Neuron (in vitro differentiated cells): ENCODE measurements around the gene NUDT21.

Experiments
- H2AFZ ChIP-seq: one replicate; pipeline ENCODE4 v1.6.1; 2013; ENCODE audit warnings: low read depth, mild to moderate bottlenecking, inconsistent platforms, low read length, moderate library complexity
- H3K27me3 ChIP-seq: one replicate; pipeline ENCODE4 v1.6.1; 2013; ENCODE audit warnings: low read length; ENCODE audit not compliant: insufficient read depth
- H3K36me3 ChIP-seq: one replicate; pipeline ENCODE4 v1.6.1; 2013; ENCODE audit warnings: low read length; ENCODE audit not compliant: insufficient read depth
- H3K4me1 ChIP-seq: one replicate; pipeline ENCODE4 v1.6.1; 2013; ENCODE audit warnings: low read length; ENCODE audit not compliant: insufficient read depth
- H3K4me3 ChIP-seq: 2 replicates; pipeline ENCODE4 v1.5.1; 2013; ENCODE audit warnings: mild to moderate bottlenecking, low read length, moderate library complexity
- H3K9me3 ChIP-seq: one replicate; pipeline ENCODE4 v1.6.1; 2013; ENCODE audit warnings: low read length

Gene NUDT21

GRCh38 chr16:56421976-56422669, 29.0 kb downstream of the NUDT21 start:
- Histone ChIP-seq H3K4me1 (peaks cover 19% of the 10 kb centered on the region), H3K36me3 (no peaks in the 10 kb centered on the region)

GRCh38 chr16:56421313-56421712, 29.8 kb downstream of the NUDT21 start:
- Histone ChIP-seq H3K36me3 (no peaks in the 10 kb centered on the region), H3K4me1 (peaks cover 19% of the 10 kb centered on the region), H3K9me3 (no peaks in the 10 kb centered on the region), H2AFZ (no peak overlapping the region), H3K27me3 (no peaks in the 10 kb centered on the region), H3K4me3 (no peak overlapping the region)

More at GRCh38 chr16:56421976-56422669, 29.0 kb downstream of the NUDT21 start:
- Histone ChIP-seq H3K9me3 (no peaks in the 10 kb centered on the region), H3K4me3 (no peak overlapping the region), H2AFZ (no peak overlapping the region), H3K27me3 (no peaks in the 10 kb centered on the region)

GRCh38 chr16:56420613-56421012, 30.5 kb downstream of the NUDT21 start:
- H3K4me1 ChIP-seq, result peaks cover 19% of the 10 kb centered on the region
- H3K27me3 ChIP-seq, result no peaks in the 10 kb centered on the region
- no peak overlapping the region for H2AFZ ChIP-seq
- H3K9me3 ChIP-seq, result no peaks in the 10 kb centered on the region
- no peaks in the 10 kb centered on the region for H3K36me3 ChIP-seq
- no peak overlapping the region for H3K4me3 ChIP-seq

- peaks cover 19% of the 10 kb centered on the region for H3K4me1 ChIP-seq
- H3K36me3 ChIP-seq, result no peaks in the 10 kb centered on the region
- H3K4me3 ChIP-seq, result no peak overlapping the region
- H2AFZ ChIP-seq, result no peak overlapping the region
- no peaks in the 10 kb centered on the region for H3K27me3 ChIP-seq
- H3K9me3 ChIP-seq, result no peaks in the 10 kb centered on the region
Observed at GRCh38 chr16:56419740-56420548, 31.2 kb downstream of the NUDT21 start.

GRCh38 chr16:56417138-56417537, 34.0 kb downstream of the NUDT21 start:
- Histone ChIP-seq H3K4me1 (no peaks in the 10 kb centered on the region), H3K4me3 (no peak overlapping the region), H3K9me3 (no peaks in the 10 kb centered on the region), H3K36me3 (peaks cover 13% of the 10 kb centered on the region), H2AFZ (no peak overlapping the region), H3K27me3 (no peaks in the 10 kb centered on the region)

GRCh38 chr16:56415875-56416274, 35.3 kb downstream of the NUDT21 start:
- H3K9me3 ChIP-seq, result no peaks in the 10 kb centered on the region
- H2AFZ ChIP-seq, result no peak overlapping the region
- H3K4me3 ChIP-seq, result no peak overlapping the region
- peaks cover 23% of the 10 kb centered on the region for H3K36me3 ChIP-seq
- H3K27me3 ChIP-seq, result no peaks in the 10 kb centered on the region
- no peaks in the 10 kb centered on the region for H3K4me1 ChIP-seq

- H3K9me3 ChIP-seq, result no peaks in the 10 kb centered on the region
- H3K36me3 ChIP-seq, result peaks cover 28% of the 10 kb centered on the region
- no peaks in the 10 kb centered on the region for H3K27me3 ChIP-seq
- no peaks in the 10 kb centered on the region for H3K4me1 ChIP-seq
- no peak overlapping the region for H2AFZ ChIP-seq
- no peak overlapping the region for H3K4me3 ChIP-seq
Observed at GRCh38 chr16:56414366-56414765, 36.8 kb downstream of the NUDT21 start.

GRCh38 chr16:56413381-56413780, 37.8 kb downstream of the NUDT21 start:
- no peaks in the 10 kb centered on the region for H3K4me1 ChIP-seq
- no peak overlapping the region for H2AFZ ChIP-seq
- H3K36me3 ChIP-seq, result peaks cover 38% of the 10 kb centered on the region
- H3K4me3 ChIP-seq, result no peak overlapping the region
- no peaks in the 10 kb centered on the region for H3K27me3 ChIP-seq
- H3K9me3 ChIP-seq, result no peaks in the 10 kb centered on the region

- no peaks in the 10 kb centered on the region for H3K4me1 ChIP-seq
- no peak overlapping the region for H3K4me3 ChIP-seq
- no peaks in the 10 kb centered on the region for H3K27me3 ChIP-seq
- H3K9me3 ChIP-seq, result no peaks in the 10 kb centered on the region
- peaks cover 45% of the 10 kb centered on the region for H3K36me3 ChIP-seq
- H2AFZ ChIP-seq, result no peak overlapping the region
Observed at GRCh38 chr16:56411624-56412023, 39.5 kb downstream of the NUDT21 start.

GRCh38 chr16:56411123-56411522, 40.0 kb downstream of the NUDT21 start:
- no peaks in the 10 kb centered on the region for H3K27me3 ChIP-seq
- H3K4me1 ChIP-seq, result no peaks in the 10 kb centered on the region
- H3K9me3 ChIP-seq, result no peaks in the 10 kb centered on the region
- no peak overlapping the region for H3K4me3 ChIP-seq
- peaks cover 45% of the 10 kb centered on the region for H3K36me3 ChIP-seq
- no peak overlapping the region for H2AFZ ChIP-seq

GRCh38 chr16:56409195-56409594, 41.9 kb downstream of the NUDT21 start:
- peaks cover 59% of the 10 kb centered on the region for H3K36me3 ChIP-seq
- H3K9me3 ChIP-seq, result no peaks in the 10 kb centered on the region
- H3K4me3 ChIP-seq, result no peak overlapping the region
- no peak overlapping the region for H2AFZ ChIP-seq
- H3K4me1 ChIP-seq, result no peaks in the 10 kb centered on the region
- no peaks in the 10 kb centered on the region for H3K27me3 ChIP-seq

GRCh38 chr16:56408379-56409098, 42.6 kb downstream of the NUDT21 start:
- Histone ChIP-seq H3K27me3 (no peaks in the 10 kb centered on the region), H3K36me3 (peaks cover 59% of the 10 kb centered on the region), H3K4me3 (no peak overlapping the region)

More at GRCh38 chr16:56408379-56409098, 42.6 kb downstream of the NUDT21 start:
- H3K4me1 ChIP-seq, result no peaks in the 10 kb centered on the region
- no peaks in the 10 kb centered on the region for H3K9me3 ChIP-seq
- H2AFZ ChIP-seq, result no peak overlapping the region
